HG02885 (cell line): ENCODE results near the gene MELTF.
A peak's percentile ranks its signal among the peaks of the same experiment; 100 is the strongest.

Experiments used
- ATAC-seq: cut with Tn5 transposase; IDR thresholded peaks from one replicate; pipeline ENCODE4 v1.9.1; 2021; ENCODE audit warnings: mild to moderate bottlenecking; ENCODE audit not compliant: unreplicated experiment, poor library complexity

The MELTF gene

GRCh38 chr3:197012540-197012883, 17.1 kb downstream of the MELTF start:
- no peak for ATAC-seq

DNA sequence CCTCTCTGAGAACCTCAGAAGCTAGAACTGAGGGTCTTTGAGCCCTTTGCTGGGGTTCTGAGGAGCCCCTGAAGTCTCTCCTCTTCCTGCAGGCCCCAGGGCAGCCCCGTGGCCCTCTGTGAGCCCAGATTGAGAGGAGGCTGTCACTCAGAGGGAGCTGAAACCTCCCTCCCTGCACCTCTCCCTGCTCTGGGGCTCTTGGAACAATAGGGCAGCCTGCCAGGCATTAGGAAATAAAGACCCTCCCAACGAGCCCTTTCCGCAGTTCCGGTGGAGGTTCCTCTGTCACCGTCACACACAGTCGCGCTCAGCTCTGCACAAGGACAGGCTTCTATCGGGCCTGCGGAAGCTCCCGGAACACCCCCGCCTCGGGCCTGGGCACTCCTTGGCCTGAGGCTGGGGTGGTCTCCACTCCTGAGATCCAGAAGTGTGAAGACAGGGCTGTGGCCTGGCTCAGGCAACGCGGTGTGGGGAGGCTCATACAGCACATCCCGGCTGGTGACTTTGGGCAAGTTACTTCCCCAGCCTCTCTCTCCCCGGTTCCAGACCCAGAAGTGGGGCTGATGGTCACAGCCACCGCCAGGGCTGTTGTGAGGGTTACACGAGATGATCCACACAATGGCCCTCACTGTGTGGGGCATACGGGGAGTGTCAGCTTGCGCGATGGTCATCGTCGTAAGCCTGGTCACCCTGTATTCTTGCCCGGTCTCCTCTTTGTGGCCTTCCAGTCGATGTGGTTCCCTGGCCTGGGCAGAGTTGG, 17.7 kb downstream of the MELTF start:
- no peak for ATAC-seq

- no peak for ATAC-seq
These were observed 18.9 kb downstream of the MELTF start for GRCh38 chr3:197010556-197011351.

DNA sequence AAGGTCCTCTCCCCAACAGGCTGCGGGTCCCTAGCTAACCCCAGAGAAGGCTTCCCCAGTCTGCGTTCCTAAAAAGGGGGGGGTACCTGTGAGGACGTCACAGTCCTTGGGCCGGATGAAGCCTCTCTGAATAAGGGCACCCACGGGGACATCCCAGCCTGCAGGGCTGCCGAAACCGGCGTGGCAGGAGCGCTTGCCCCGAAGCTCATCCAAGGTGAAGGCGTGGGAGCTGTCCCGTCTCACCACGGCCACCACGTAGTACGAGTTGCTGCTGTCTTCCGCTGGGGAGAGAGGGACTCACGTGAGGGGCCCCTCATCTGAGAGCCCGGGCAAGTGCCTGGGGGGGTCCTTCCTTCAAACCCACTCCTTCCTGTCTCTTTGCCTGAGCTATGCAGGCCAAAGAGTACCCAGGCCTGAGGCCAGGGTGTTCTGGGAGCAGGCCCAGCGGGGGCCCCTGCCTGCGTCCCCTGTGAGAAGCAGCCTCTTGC, 20.0 kb downstream of the MELTF start:
- no peak for ATAC-seq

- ATAC-seq: no peak
These were observed 21.0 kb downstream of the MELTF start for GRCh38 chr3:197008436-197009209.

- no peak for ATAC-seq
These were observed 21.7 kb downstream of the MELTF start for GRCh38 chr3:197007953-197008352.

DNA sequence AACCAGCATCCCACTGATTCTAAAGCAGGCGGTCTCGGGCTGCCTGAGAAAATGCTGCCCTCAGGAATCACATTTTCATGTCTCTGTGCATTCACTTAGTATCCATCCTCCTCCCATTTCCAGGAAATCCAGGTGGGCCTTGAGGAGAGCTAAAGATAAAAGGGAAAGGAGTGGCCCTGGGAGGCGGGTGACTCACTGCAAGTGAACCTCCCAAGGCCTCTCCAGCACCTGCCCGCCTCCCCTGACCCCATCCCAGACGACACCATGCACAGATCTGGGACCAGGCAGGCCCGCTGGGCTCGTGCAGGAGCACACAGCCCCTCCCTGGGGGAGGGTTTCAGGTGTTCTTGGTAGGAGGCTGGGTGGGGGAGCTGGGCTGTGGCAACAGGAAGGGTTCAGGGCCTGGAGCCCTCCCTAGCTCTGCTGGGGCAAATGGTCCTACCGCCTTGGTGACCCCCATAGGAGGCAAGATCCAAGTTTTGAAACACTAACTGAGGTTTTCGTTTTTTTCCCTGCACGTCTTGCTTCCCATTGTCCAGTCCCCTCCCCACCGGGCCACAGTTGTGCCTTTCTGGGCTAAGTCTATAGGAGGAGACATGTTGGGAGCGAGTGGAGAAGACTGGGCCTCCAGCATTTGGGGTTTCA, 22.2 kb downstream of the MELTF start:
- no peak for ATAC-seq

GRCh38 chr3:197006860-197007259, 22.8 kb downstream of the MELTF start:
- ATAC-seq: no peak

DNA sequence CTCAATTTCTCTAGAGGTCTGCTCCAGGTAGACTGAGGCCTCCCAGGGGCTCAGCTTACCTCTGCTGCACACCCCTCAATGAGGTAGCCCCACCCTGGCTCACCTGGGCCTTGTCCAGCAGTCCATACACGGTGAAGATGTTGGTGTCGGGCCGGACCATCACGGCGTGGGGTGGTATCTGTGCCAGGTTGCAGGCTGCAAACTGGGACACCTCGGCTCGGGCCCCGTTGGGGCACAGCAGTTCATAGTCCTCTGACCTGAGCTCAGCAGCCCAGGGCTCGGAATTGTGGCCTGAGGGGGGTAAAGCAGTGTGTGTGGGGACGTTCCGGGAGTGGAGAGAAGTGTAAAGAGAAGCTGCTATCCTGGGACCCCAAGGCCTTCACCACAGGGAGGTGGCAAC, 23.2 kb downstream of the MELTF start:
- ATAC-seq: no peak

- ATAC-seq: peak; percentile 22
These were observed 25.9 kb downstream of the MELTF start for GRCh38 chr3:197003461-197004385.

- peak; percentile 76 for ATAC-seq
These were observed 26.7 kb downstream of the MELTF start for GRCh38 chr3:197002701-197003454.

DNA sequence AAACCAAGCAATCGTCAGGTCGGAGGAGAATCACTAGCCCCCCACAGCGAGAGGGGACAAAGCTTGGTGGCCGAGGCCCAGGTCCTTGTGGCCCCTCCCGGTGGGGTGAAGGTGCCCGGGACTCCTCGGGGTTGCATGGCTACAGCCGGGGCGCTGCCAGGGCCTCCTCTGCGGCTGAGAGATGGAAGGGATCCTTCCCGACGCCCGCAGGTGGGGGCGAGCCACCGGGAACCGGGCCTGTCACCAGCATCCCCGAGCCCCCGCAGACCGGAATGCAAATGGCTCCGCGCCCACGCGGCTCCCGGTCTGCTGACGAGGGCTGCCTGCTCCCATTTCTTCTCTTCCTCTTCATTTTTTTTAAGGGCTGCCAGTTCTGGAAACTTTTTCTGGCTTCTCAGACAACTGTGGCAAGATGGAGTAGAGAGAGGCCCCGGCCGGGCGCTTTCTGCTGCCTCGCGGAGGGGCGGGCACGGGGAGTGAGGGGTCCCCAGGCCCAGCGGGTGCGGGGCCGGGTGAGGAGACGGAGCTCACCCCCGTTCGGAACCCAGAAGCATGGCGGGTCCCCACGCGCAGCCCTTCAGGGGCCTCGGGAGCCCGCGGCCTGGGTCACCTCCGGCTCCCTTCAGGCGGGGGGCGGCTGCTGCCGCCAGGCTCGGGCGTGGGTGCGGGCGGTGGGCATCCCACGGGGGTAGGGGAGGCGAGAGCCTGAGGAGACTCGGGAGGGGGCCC, 27.5 kb downstream of the MELTF start:
- peak; percentile 18 for ATAC-seq

DNA sequence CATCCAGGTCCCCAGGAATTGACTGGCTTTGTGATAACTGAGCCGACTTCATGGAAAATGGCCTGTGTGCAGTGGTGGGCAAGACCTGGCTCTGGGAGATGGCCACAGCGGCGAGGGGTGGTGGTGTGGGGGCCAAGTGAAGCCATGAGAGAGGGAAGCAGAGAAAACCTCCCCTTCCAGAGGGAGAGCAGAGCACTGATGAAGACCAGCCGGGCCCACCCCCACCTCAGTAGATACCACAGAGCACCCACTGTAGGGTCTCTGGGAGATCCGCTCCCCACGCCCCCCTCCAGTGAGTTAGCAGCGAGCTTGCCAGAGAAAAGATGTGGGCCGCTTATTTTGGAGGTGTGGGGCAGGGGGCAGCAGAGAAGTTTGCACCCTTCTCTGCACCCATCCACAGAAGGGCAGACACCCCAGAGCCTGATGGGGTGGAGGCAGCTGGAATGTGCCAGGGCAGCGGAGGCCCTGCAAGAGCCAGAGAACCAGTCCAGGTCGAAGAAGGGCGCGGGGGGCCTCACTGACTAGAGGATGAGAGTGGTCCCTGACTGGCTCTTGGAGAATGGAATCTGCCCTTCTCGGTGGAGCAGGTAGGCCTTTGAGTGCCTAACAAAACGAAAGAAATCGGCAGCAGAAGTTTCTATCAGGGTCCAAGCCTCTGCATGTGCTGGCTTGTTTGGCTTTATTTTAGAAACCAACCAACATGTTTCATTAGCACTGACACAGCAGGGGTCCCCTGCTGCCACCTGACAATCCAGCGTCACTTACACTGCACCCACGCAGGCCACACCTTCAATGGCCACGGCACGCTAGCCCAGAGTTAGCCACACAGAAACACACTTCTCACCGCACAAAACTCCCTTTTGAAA, 28.3 kb downstream of the MELTF start:
- ATAC-seq: no peak

DNA sequence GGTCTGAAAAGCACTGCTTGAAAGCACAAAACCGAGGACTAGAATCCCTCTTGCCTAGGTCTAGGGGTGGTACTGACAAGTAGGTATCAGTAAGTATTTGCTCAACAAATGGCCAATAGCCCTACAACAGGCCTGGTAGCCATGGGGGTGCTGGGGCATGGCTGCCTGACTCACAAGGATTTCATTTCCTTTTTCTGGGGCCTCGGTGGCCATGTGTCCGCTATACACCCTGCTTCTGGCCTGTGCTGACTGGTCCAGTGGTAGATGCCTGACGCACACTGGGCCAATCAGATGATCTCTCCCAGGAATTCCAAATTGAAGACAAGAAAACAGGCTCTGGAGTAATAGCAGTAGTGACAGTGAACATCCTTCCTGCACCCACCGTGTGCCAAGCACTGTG, 29.4 kb downstream of the MELTF start:
- ATAC-seq: no peak

- no peak for ATAC-seq
These were observed 30.5 kb downstream of the MELTF start for GRCh38 chr3:196998966-196999760.

- no peak for ATAC-seq
These were observed 32.3 kb downstream of the MELTF start for GRCh38 chr3:196997311-196997710.
